HG03521 (cell line): Measurements from ENCODE around the gene THRAP3.

Experiments
- ATAC-seq: cut with Tn5 transposase; IDR thresholded peaks from one replicate; pipeline ENCODE4 v1.9.1; 2021; ENCODE audit warnings: mild to moderate bottlenecking, moderate library complexity; ENCODE audit not compliant: unreplicated experiment

The THRAP3 gene

DNA sequence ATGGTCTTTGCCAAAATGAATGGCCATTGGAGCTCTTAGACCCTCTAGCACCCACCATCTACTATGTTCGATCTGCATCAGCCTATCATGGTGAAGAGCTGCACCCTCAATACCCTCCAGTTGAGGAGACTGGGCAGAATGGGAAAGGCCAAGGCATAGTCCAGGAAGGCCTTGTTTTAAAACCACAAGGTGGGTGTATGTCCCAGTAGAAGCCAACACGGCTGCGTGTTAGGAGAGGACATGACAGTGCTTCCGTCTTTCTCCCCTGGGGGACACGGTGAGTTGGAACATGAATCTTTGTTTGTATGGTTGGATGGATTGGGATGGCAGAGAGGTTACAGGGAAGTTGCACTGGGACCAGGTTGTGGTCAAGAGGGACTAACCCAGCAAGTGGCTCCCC is 63.4 kb downstream of the THRAP3 start:
- ATAC-seq, result no peak

- no peak for ATAC-seq
These were observed 71.1 kb downstream of the THRAP3 start for GRCh38 chr1:36295390-36295789.

GRCh38 chr1:36297062-36297461 is 72.8 kb downstream of the THRAP3 start:
- no peak for ATAC-seq

GRCh38 chr1:36298640-36299039 is 74.4 kb downstream of the THRAP3 start:
- ATAC-seq, result no peak

GRCh38 chr1:36300526-36300925 is 76.3 kb downstream of the THRAP3 start:
- ATAC-seq, result no peak

- no peak for ATAC-seq
These were observed 77.0 kb downstream of the THRAP3 start for GRCh38 chr1:36301220-36301619.

DNA sequence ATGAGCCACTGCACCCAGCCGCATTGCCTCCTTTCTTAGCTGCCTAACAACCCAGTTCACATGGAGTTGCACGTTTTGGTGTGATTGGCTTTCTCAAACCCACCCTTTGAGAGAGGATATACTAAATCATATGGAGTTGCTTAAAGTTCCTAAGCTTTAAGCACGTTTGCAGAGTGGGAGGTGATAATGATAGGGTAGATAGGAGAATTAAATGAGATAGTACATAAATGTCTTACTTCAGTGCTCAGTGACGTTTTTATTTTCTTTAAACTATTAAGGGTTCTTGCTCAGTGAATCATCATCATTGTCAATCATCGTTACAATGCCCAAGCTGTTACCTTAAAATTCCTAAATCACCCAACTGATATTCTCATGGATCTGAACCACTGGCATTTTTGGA is 79.0 kb downstream of the THRAP3 start:
- ATAC-seq, result no peak

GRCh38 chr1:36303650-36304360 is 79.6 kb downstream of the THRAP3 start:
- ATAC-seq, result no peak

GRCh38 chr1:36304521-36304920 is 80.3 kb downstream of the THRAP3 start:
- no peak for ATAC-seq

DNA sequence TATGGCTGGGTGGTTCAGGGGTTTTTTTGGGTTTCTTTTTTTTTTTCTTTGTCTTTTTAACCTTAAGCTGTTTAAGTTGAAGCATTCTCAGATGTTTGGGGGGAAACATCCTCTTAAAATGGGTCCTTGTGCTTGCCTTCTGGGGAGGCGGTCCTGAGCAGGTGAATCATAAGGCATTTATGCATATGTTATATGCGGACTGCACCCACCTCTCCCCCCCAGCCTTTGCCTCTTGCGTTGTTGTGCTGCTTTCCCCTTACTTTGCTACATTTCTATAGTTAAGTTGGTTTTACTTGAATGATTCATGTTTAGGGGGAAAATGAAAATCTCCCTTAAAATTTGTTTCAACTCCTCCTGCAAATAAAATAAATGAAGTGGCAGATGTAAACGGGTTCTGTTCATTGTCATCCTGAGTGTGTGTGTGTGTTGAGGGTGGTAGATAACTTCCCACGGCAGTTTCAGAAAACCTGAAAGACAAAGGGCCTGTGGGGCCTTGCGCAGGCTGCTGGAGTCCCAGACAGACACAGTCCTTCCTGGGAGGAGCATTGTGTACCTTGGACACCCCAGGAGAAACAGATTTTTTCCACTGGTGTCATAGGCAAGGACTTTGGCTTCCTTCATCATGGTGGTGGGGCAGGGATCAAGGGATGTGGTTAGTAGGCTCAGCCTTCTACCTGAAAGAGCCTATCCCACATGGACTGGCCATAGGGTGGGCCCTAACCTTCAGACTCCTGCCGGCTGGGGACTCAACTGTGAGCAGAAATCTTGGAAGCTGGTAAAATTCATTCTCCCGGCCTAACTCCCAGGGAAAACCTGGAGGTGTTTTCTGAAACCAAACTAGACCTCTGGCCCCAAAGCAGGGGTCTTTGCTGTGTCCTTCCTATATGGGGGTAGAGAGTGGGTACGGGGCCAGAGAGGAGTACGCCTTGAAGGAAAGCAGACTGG is 81.0 kb downstream of the THRAP3 start:
- ATAC-seq, result no peak

GRCh38 chr1:36305915-36306209 is 81.6 kb downstream of the THRAP3 start:
- no peak for ATAC-seq

DNA sequence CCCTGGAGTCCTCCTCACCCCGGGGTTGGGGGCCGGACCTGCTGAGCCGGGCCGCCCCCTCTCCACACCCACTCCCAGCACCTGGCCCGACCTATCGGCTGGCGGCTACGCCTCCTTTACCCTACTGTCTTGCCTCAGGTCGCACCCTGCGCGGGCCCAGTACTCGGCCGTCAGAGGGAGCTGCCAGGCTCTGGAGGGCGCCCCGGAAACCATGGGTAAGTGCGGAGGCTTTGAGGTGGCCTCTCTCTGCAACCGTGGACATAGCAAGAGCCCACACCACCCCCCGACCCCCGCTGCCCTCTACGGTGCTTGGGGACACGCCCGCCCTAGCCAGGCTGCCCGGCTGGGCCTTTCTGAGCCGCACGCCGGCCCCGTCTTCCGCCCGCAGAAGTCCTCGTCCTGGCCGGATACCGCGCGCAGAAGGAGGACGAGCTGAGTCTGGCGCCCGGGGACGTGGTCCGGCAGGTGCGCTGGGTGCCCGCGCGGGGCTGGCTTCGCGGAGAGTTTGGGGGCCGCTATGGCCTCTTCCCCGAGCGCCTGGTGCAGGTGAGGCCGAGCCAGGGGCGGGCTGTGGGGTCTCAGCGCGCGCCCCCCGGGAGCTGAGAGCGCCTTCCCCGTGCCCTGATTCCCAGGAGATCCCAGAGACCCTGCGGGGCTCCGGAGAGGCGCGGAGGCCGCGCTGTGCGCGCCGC is 82.1 kb downstream of the THRAP3 start, which contains the start of gene SH3D21:
TSS of gene SH3D21 (plus strand) at position 159 of the 692 bp plus-strand sequence. CDS start at position 212, 53 bp downstream.
- ATAC-seq, result peak; percentile 29

GRCh38 chr1:36306902-36307456 is 82.7 kb downstream of the THRAP3 start:
- peak; percentile 88 for ATAC-seq

DNA sequence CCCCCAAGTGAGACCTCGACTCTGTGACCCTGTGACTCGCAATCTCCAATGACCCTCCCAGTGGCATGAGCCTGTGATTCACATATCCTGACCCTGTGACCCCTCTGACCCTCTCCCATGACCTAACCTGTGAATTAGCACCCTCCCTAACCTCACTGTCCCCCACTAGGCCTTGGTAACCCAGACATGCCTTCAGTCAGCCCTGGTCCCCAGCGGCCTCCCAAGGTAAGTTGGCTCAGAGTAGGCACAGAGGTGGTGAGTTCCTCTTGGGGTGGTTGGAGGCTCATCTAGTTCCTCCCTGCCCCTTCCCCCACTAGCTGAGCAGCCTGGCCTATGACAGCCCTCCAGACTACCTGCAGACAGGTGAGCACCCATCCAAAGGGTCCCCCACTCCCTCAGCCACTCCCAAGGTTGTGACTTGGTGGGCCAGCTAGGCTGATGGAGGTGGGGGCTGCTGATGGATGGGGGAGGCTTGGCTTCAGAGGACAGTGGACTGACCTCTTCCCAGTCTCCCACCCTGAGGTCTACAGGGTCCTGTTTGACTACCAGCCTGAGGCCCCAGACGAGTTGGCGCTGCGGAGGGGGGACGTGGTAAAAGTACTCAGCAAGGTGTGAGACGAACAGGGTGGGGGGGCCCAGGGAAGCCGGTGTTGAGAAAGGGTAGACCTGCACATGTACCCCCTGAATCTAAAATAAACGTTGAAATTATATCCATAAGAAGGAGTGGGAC is 83.5 kb downstream of the THRAP3 start:
- ATAC-seq, result no peak

DNA sequence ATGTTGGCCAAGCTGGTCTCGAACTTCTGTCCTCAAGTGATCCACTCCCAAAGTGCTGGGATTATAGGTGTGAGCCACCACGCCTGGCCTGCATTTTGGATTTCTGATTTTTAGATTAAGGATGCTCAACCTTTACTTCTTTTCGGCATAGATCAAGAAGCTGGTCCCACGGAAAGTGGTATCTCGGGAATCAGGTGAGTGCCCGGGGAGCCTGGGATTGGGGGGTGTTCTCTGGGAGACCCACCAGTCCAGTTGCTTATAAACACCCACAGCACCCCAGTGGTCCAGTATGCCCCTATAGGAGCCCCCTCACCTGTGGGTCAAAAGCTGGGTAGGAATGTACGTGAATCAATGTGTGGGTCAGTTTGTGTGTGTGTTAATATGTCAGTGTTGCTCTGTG is 85.2 kb downstream of the THRAP3 start:
- no peak for ATAC-seq

DNA sequence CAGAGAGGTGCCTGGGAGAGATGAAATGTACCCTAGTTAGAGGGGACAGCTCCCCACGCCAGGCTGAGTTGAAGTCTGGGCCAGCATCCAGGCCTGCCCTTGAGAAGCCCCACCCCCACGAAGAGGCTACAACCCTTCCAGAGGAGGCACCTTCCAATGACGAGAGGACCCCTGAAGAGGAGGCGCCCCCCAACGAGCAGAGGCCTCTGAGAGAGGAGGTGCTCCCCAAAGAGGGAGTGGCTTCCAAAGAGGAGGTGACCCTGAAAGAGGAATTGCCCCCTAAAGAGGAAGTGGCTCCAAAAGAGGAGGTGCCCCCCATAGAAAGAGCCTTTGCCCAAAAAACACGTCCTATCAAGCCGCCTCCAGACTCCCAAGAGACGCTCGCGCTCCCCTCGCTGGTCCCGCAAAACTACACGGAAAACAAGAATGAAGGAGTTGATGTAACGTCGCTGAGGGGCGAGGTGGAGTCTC is 96.1 kb downstream of the THRAP3 start:
- ATAC-seq, result no peak

GRCh38 chr1:36320767-36321118 is 96.5 kb downstream of the THRAP3 start:
- ATAC-seq, result no peak

DNA sequence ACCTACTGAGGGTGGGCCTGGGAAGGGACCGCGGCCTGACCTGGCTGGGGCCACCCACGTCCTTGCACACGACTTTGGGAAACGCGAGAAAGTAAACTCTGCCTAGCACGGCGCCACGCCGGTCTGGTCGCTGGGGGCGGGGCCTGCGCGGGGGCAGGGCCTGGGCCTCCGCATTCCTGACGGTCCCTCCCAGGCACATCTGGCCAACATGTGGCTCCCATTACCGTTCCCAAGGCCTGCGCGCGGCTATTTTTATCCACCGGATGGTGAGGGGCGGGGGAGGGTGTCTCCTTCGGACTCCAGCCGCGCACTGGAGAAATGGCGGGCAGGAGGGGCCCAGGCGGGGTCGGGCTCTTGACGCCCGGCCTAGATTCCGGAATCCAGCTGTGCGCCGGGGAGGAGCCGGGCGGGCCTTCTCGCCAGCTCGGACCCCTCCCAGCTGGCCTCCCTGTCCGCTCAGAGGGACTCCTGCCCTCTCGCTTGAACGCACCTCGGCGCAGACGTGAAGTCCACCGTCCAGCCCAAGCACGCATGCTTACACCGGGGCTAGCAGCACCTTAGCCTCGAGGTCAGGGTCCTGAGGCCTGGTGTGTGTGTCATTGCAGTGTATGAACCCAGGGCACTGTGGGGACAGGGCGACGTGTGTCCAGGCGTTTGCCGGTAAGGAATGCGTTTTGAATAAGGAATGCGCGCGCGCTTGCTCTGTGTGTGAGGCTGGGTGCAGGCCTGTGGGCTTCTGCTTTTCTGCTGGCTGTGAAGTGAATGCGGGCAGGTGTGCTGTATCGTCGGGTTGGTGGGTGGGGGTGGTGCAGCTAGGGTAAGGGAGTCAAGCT is 97.1 kb downstream of the THRAP3 start:
- ATAC-seq, result no peak

GRCh38 chr1:36322041-36322785 is 98.0 kb downstream of the THRAP3 start:
- no peak for ATAC-seq
